HepG2 (cell line): ENCODE measurements around the gene ATOH8. TPM values are rescaled to one million over a fixed set of nuclear protein-coding genes. Genes with fewer than 3 reads are reported as not detected.

Source experiments
- FOSL2 ChIP-seq: sonication (generic); formaldehyde crosslinking; IDR thresholded peaks from 2 replicates; pipeline ENCODE4 v1.4.0; 2020; ENCODE audit warnings: missing genetic modification reagents
- FOXA3 ChIP-seq: IDR thresholded peaks from 2 replicates; pipeline ENCODE4 v1.6.1; 2016; ENCODE audit warnings: missing genetic modification reagents, missing compliant biosample characterization
- HOXA5 ChIP-seq: sonication (generic); formaldehyde crosslinking; IDR thresholded peaks from 2 replicates; pipeline ENCODE4 v1.4.0; 2020; ENCODE audit warnings: missing genetic modification reagents
- IRF2 ChIP-seq: IDR thresholded peaks from 2 replicates; pipeline ENCODE4 v1.6.1; 2018; ENCODE audit warnings: missing genetic modification reagents, missing compliant biosample characterization
- KDM3A ChIP-seq: IDR thresholded peaks from 2 replicates; pipeline ENCODE4 v1.6.1; 2018; ENCODE audit warnings: low read depth, missing compliant biosample characterization
- LCORL ChIP-seq, 2 experiments: fragments of 450-650 bp in 1 of 2; sonication (generic) in 1 of 2; formaldehyde crosslinking in 1 of 2; IDR thresholded peaks; 2 replicates each; pipeline versions ENCODE4 v1.5.0 to v1.6.1; 2017 to 2020; ENCODE audit warnings: antibody characterized with exemption in 1 of 2, missing genetic modification reagents in 1 of 2
- PHF20 ChIP-seq: sonication (generic); formaldehyde crosslinking; IDR thresholded peaks from 2 replicates; pipeline ENCODE4 v1.5.0; 2020; ENCODE audit warnings: mild to moderate bottlenecking, missing genetic modification reagents
- RAD21 ChIP-seq: fragments of 450-650 bp; formaldehyde crosslinking; IDR thresholded peaks from 2 replicates; pipeline ENCODE4 v1.5.0; 2020; ENCODE audit warnings: mild to moderate bottlenecking
- SIX1 ChIP-seq: sonication (generic); formaldehyde crosslinking; IDR thresholded peaks from 2 replicates; pipeline ENCODE4 v1.4.0; 2020; ENCODE audit warnings: missing genetic modification reagents, borderline replicate concordance
- STAG1 ChIP-seq: sonication (generic); formaldehyde crosslinking; IDR thresholded peaks from 2 replicates; pipeline ENCODE4 v1.4.0; 2020; ENCODE audit warnings: missing genetic modification reagents
- YY1 ChIP-seq: IDR thresholded peaks from 2 replicates; pipeline ENCODE4 v1.6.1; 2011; ENCODE audit warnings: low read length, low read depth, moderate library complexity, mild to moderate bottlenecking; ENCODE audit not compliant: insufficient read depth, insufficient replicate concordance
- ZNF121 ChIP-seq: sonication (generic); formaldehyde crosslinking; IDR thresholded peaks from 2 replicates; pipeline ENCODE4 v1.5.0; 2020; ENCODE audit warnings: mild to moderate bottlenecking, missing genetic modification reagents
- ZNF563 ChIP-seq: sonication (generic); formaldehyde crosslinking; IDR thresholded peaks from 2 replicates; pipeline ENCODE4 v1.8.0; 2022; ENCODE audit warnings: mild to moderate bottlenecking, moderate library complexity, missing genetic modification reagents
- ZNF605 ChIP-seq: sonication (generic); formaldehyde crosslinking; IDR thresholded peaks from 2 replicates; pipeline ENCODE4 v1.8.0; 2022; ENCODE audit warnings: mild to moderate bottlenecking, missing genetic modification reagents
- polyA plus RNA-seq, 8 experiments: library from polyadenylated mRNA; depleted of rRNA in 3 of 8; stranded (reverse) in 7 of 8; unstranded in 1 of 8; fragments of >200 nt; fragmentation: Illumina TruSeq in 4 of 8; extraction: Trizol in 4 of 8; gene quantifications; 2 replicates each; pipeline versions ENCODE4 v1.2.1 to v1.2.3, GENCODE V29; 2011 to 2016; ENCODE audit warnings: low read depth in 4 of 8, missing spikeins in 1 of 8, mixed read lengths in 1 of 8; ENCODE audit not compliant: insufficient read depth in 1 of 8
- total RNA-seq, 5 experiments: library from RNA; depleted of rRNA; stranded (reverse); fragments of >200 nt; fragmentation: Illumina TruSeq; extraction: Trizol; gene quantifications; 2 replicates each; pipeline ENCODE4 v1.2.3, GENCODE V29; 2016; ENCODE audit warnings: low read depth in 1 of 5
- TF ChIP-seq, protein P1 (sequence below): sonication (generic); formaldehyde crosslinking; IDR thresholded peaks from 2 replicates; pipeline ENCODE4 v1.8.1; 2023; ENCODE audit warnings: mild to moderate bottlenecking, moderate library complexity, missing genetic modification reagents
- TF ChIP-seq, protein P2 (sequence below): sonication (generic); formaldehyde crosslinking; IDR thresholded peaks from 2 replicates; pipeline ENCODE4 v1.5.1; 2020; ENCODE audit warnings: mild to moderate bottlenecking, missing genetic modification reagents, moderate library complexity
- TF ChIP-seq, protein P3 (sequence below): sonication (generic); formaldehyde crosslinking; IDR thresholded peaks from 2 replicates; pipeline ENCODE4 v1.5.0; 2020; ENCODE audit warnings: mild to moderate bottlenecking, missing genetic modification reagents, moderate library complexity
- TF ChIP-seq, protein P4 (sequence below): sonication (generic); formaldehyde crosslinking; IDR thresholded peaks from 2 replicates; pipeline ENCODE4 v1.4.0; 2020; ENCODE audit warnings: low read depth, mild to moderate bottlenecking, missing genetic modification reagents

ATOH8 gene
- total and polyA plus RNA-seq, 2 of the 13 experiments (the other 11 are each of a cell fraction or from before 2014, with no cell fraction given) = 0.13 to 0.61 TPM

DNA sequence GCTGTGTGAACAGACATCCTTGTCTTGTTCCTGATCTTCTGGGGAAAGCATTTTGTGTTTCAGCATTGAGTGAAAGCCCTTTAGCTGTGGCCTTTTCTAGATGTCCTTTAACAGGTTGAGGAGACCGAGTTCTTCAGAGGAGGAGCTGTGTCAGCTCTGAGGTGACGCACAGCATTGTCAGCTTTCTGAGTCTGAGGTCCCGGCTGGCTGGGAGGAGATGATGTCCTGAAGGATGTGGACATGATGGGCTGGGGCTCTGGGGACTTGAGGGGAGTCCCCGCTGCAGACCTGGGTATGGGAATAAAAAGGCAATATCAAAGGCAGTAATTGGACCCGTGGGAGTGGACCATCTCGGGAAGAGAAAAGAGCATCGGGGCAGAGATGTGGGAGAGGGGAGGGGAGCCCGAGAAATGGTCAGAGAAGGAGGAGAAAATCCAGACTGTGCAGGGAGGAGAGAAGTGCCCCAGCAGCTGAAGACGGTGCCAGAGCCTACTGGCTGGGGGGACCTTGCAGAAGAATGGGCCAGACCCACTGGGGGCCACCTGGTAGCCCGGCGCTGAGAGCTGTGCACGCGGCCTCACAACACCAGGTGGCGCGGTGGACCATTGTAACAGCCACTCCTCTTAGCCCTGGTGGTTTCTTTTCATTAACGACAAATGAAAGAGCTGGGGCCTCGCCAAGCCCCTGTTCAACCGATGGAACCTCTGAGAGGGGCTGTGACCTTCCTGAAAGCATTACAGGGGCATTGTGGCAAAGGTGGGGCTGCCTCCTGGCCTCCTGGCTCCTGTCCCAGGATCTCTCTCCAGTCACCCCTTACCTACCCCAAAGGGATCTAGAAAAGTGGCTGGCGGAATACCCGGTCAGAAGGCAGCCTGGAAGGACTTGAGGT is 73.4 kb downstream of the ATOH8 start (continued):
- peak; percentile 96 for TF ChIP-seq STAG1
- TF ChIP-seq YY1 = peak; percentile 31
- TF ChIP-seq RAD21 = peak; percentile 93
- TF ChIP-seq PHF20 (CRISPR knock-in tag) = no peak
- TF ChIP-seq ZNF121 (CRISPR knock-in tag) = 0 out of 2 replicates have a peak, but pooled peaks have one; percentile 16
- TF ChIP-seq FOSL2 (CRISPR knock-in tag) = peak; percentile 13; the same call in 1 of the 2 replicates
- 0 out of 2 replicates have a peak, but pooled peaks have one; percentile 43 for TF ChIP-seq KDM3A (CRISPR knock-in tag)
- peak; percentile 72; the same call in 1 of the 2 replicates for TF ChIP-seq HOXA5 (CRISPR knock-in tag)
- TF ChIP-seq LCORL (IDR thresholded peaks at IDR 0.05) = no peak
- TF ChIP-seq LCORL (CRISPR knock-in tag; IDR thresholded peaks at IDR 0.05) = peak; percentile 23; the same call in 1 of the 2 replicates
- TF ChIP-seq, protein P1, sequence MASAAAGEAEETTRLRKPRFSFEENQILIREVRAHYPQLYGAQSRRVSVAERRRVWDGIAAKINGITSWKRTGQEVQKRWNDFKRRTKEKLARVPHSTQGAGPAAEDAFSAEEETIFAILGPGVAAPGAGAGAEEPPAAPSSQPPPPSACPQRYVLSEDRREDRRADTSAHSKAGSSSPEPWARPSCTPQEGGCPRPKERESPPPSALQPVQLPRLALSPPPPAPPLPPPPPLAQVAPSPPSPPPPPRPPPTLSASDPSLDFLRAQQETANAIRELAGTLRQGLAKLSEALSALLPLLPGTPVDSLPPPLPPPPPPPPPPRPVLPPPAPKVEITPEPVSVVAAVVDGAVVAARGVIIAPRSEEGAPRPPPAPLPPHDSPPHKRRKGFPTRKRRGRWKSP (CRISPR knock-in tag) = 0 out of 2 replicates have a peak, but pooled peaks have one; percentile 26
- peak; percentile 61; the same call in 1 of the 2 replicates for TF ChIP-seq ZNF563 (CRISPR knock-in tag)
- TF ChIP-seq ZNF605 (CRISPR knock-in tag) = 0 out of 2 replicates have a peak, but pooled peaks have one; percentile 13
- TF ChIP-seq, protein P2, sequence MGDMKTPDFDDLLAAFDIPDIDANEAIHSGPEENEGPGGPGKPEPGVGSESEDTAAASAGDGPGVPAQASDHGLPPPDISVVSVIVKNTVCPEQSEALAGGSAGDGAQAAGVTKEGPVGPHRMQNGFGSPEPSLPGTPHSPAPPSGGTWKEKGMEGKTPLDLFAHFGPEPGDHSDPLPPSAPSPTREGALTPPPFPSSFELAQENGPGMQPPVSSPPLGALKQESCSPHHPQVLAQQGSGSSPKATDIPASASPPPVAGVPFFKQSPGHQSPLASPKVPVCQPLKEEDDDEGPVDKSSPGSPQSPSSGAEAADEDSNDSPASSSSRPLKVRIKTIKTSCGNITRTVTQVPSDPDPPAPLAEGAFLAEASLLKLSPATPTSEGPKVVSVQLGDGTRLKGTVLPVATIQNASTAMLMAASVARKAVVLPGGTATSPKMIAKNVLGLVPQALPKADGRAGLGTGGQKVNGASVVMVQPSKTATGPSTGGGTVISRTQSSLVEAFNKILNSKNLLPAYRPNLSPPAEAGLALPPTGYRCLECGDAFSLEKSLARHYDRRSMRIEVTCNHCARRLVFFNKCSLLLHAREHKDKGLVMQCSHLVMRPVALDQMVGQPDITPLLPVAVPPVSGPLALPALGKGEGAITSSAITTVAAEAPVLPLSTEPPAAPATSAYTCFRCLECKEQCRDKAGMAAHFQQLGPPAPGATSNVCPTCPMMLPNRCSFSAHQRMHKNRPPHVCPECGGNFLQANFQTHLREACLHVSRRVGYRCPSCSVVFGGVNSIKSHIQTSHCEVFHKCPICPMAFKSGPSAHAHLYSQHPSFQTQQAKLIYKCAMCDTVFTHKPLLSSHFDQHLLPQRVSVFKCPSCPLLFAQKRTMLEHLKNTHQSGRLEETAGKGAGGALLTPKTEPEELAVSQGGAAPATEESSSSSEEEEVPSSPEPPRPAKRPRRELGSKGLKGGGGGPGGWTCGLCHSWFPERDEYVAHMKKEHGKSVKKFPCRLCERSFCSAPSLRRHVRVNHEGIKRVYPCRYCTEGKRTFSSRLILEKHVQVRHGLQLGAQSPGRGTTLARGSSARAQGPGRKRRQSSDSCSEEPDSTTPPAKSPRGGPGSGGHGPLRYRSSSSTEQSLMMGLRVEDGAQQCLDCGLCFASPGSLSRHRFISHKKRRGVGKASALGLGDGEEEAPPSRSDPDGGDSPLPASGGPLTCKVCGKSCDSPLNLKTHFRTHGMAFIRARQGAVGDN (CRISPR knock-in tag) = peak; percentile 47
- TF ChIP-seq SIX1 (CRISPR knock-in tag) = no peak
- TF ChIP-seq, protein P3, sequence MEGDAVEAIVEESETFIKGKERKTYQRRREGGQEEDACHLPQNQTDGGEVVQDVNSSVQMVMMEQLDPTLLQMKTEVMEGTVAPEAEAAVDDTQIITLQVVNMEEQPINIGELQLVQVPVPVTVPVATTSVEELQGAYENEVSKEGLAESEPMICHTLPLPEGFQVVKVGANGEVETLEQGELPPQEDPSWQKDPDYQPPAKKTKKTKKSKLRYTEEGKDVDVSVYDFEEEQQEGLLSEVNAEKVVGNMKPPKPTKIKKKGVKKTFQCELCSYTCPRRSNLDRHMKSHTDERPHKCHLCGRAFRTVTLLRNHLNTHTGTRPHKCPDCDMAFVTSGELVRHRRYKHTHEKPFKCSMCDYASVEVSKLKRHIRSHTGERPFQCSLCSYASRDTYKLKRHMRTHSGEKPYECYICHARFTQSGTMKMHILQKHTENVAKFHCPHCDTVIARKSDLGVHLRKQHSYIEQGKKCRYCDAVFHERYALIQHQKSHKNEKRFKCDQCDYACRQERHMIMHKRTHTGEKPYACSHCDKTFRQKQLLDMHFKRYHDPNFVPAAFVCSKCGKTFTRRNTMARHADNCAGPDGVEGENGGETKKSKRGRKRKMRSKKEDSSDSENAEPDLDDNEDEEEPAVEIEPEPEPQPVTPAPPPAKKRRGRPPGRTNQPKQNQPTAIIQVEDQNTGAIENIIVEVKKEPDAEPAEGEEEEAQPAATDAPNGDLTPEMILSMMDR (CRISPR knock-in tag) = peak; percentile 96
- TF ChIP-seq IRF2 (CRISPR knock-in tag) = 0 out of 2 replicates have a peak, but pooled peaks have one; percentile 34
- TF ChIP-seq, protein P4, sequence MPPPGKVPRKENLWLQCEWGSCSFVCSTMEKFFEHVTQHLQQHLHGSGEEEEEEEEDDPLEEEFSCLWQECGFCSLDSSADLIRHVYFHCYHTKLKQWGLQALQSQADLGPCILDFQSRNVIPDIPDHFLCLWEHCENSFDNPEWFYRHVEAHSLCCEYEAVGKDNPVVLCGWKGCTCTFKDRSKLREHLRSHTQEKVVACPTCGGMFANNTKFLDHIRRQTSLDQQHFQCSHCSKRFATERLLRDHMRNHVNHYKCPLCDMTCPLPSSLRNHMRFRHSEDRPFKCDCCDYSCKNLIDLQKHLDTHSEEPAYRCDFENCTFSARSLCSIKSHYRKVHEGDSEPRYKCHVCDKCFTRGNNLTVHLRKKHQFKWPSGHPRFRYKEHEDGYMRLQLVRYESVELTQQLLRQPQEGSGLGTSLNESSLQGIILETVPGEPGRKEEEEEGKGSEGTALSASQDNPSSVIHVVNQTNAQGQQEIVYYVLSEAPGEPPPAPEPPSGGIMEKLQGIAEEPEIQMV (CRISPR knock-in tag) = no peak
- peak; percentile 39; the same call in 1 of the 2 replicates for TF ChIP-seq FOXA3 (CRISPR knock-in tag)
